Heart left ventricle (tissue), 16 donors: ENCODE measurements around the gene XYLT2. TPM values are rescaled to one million over a fixed set of nuclear protein-coding genes. Genes with fewer than 3 reads are reported as not detected.

ENCODE experiments used
- ATAC-seq, 4 donors: fragments of 200-7000 bp; cut with Tn5 transposase; one replicate each; pipeline ENCODE4 v1.9.1; 2020 to 2022; ENCODE audit warnings: moderate library complexity in 4 of 4, mild to moderate bottlenecking in 3 of 4, moderate number of reproducible peaks in 1 of 4
- DNase-seq, 5 donors: peaks; one replicate each; pipeline ENCODE4 v3.0.0-alpha.2; 2020
- H3K27ac ChIP-seq, 12 donors: fragments of 200-600 bp; sonication (generic) in 4 of 12; one replicate each; pipeline versions ENCODE4 v1.5.0 to v1.8.0; 2016 to 2022; ENCODE audit warnings: mild to moderate bottlenecking in 2 of 12
- H3K27me3 ChIP-seq, 9 donors: fragments of 200-600 bp; sonication (generic) in 2 of 9; one replicate each; pipeline versions ENCODE4 v1.5.1 to v1.8.0; 2016 to 2022; ENCODE audit warnings: mild to moderate bottlenecking in 3 of 9
- H3K36me3 ChIP-seq, 9 donors: fragments of 200-600 bp; sonication (generic) in 2 of 9; one replicate each; pipeline versions ENCODE4 v1.5.0 to v1.8.0; 2018 to 2022; ENCODE audit warnings: mild to moderate bottlenecking in 2 of 9
- H3K4me1 ChIP-seq, 12 donors: fragments of 200-600 bp; sonication (generic) in 4 of 12; one replicate each; pipeline versions ENCODE4 v1.5.0 to v1.8.0; 2016 to 2022; ENCODE audit warnings: mild to moderate bottlenecking in 3 of 12
- H3K4me3 ChIP-seq, 12 donors: fragments of 200-600 bp; sonication (generic) in 4 of 12; one replicate each; pipeline versions ENCODE4 v1.5.0 to v1.8.0; 2017 to 2022; ENCODE audit warnings: mild to moderate bottlenecking in 9 of 12, moderate library complexity in 4 of 12
- H3K9me3 ChIP-seq, 12 donors: fragments of 200-600 bp; sonication (generic) in 4 of 12; one replicate each; pipeline versions ENCODE4 v1.5.0 to v1.8.0; 2016 to 2022; ENCODE audit warnings: mild to moderate bottlenecking in 1 of 12
- POLR2A ChIP-seq, 2 donors: fragments of 450-650 bp; IDR thresholded peaks; one replicate each; pipeline ENCODE4 v1.6.1; 2017; ENCODE audit warnings: antibody characterized with exemption in 2 of 2, mild to moderate bottlenecking in 2 of 2, moderate library complexity in 2 of 2
- WGBS, 4 donors: extraction: QIAGEN DNeasy Blood & Tissue Kit in 2 of 4; methylation state at CpG; one replicate each; pipeline versions ENCODE4 v1.1.5 to v1.1.7; 2013 to 2018; 5-methylcytosine and 5-hydroxymethylcytosine counted together
- intact Hi-C, 10 donors: fragments of 100-400 bp; cut with DNase I; formaldehyde crosslinking; loops; one replicate each; pipeline versions ENCODE4 v1.11.1 to v1.14.2; 2022
- polyA plus RNA-seq, 2 donors: library from polyadenylated mRNA; stranded (reverse); fragments of 200-250 nt; gene quantifications; one replicate each; pipeline ENCODE4 v1.2.3, GENCODE V29; 2013
- total RNA-seq, 9 donors: library from RNA; depleted of rRNA in 2 of 9; stranded (reverse); fragments of >200 nt in 2 of 9; fragmentation: NEBNext Ultra II Directional in 3 of 9; extraction: Animal tissue kit (Norgen Biotek cat#: 25700) in 3 of 9; gene quantifications; one replicate each; pipeline versions ENCODE4 v1.1.0 to v1.2.4, GENCODE V29; 2016 to 2023
- TF ChIP-seq, protein P1 (sequence below), 12 donors: fragments of 200-600 bp; sonication (generic) in 4 of 12; IDR thresholded peaks; one replicate each; pipeline versions ENCODE4 v1.5.0 to v1.8.0; 2018 to 2022; ENCODE audit warnings: antibody characterized with exemption in 12 of 12, mild to moderate bottlenecking in 5 of 12
- donor health status: ischemic (EF 13 %, LVEDD 7.1; RV severe dilation, severe dysfunction).
- donor health status: healthy with polysubstance abuse.
- donor health status: DM: no; HTN: yes; CAD: no.
- donor health status: DM: no; HTN: no; CAD: no.
- donor health status: ischemic (EF 25% LVEDD 6.9; RV normal size, moderate dysfunction).
- donor health status: ischemic (EF 25% LVEDD 5.7; RV mildly dilated, moderate dysfunction).
- donor health status: healthy.
- donor health status: DM: yes; HTN: yes; CAD: no.
- donor health status: ischemic (EF 35%, LVEDD 5.7; RV mildly dilated, moderate dysfunction).
- donor health status: nonischemic (EF 11% LVEDD 7.7; RV severe dilation, severe dysfunction).
- donor health status: DM: yes; HTN: yes; CAD: no.
- donor health status: PGD.
- donor health status: ischemic (EF 29% LVEDD 5.4; RV normal size, mild dysfunction).
- donor health status: nonischemic (EF 23%, LVEDD 6.1; RV moderate dilation, normal function).

Gene XYLT2
- total and polyA plus RNA-seq, 11 donors = 9.5 to 19.2 (median 13.3) TPM

DNA sequence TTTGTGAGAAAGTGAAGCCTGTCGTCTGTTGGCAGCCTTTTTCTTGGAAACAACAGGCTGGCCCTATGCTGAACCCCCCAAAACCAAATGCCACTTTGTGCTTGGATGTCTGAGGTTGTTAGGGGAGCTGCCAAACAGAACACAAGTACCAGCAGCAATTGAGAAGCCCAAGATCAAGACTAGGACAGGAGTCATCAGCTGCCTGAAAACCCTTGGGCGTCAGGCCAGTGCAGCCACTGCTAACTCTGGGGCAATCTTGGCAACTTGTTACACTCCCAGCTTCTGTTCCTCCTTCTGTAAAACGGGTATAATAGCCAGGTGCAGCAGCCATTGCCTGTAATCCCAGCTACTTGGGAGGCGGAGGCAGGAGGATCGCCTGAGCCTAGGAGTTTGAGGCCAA, 60.7 kb downstream of the XYLT2 start:
- intact Hi-C loops = no loop called here
- ATAC-seq (no peak), DNase-seq (no peak)
- H3K27me3 ChIP-seq = peaks cover 0 to 6% (median 0%) of the 10 kb centered on the region in 9 donors
- no peak overlapping the region for H3K27ac ChIP-seq
- H3K9me3 ChIP-seq = no peaks in the 10 kb centered on the region
- no peaks in the 10 kb centered on the region for H3K4me1 ChIP-seq
- H3K4me3 ChIP-seq = no peak overlapping the region
- no peaks in the 10 kb centered on the region for H3K36me3 ChIP-seq
- WGBS, 4 donors = 71 to 80% (median 78%) methylated on average over 5 of the region's 5 CpGs
- TF ChIP-seq, protein P1, sequence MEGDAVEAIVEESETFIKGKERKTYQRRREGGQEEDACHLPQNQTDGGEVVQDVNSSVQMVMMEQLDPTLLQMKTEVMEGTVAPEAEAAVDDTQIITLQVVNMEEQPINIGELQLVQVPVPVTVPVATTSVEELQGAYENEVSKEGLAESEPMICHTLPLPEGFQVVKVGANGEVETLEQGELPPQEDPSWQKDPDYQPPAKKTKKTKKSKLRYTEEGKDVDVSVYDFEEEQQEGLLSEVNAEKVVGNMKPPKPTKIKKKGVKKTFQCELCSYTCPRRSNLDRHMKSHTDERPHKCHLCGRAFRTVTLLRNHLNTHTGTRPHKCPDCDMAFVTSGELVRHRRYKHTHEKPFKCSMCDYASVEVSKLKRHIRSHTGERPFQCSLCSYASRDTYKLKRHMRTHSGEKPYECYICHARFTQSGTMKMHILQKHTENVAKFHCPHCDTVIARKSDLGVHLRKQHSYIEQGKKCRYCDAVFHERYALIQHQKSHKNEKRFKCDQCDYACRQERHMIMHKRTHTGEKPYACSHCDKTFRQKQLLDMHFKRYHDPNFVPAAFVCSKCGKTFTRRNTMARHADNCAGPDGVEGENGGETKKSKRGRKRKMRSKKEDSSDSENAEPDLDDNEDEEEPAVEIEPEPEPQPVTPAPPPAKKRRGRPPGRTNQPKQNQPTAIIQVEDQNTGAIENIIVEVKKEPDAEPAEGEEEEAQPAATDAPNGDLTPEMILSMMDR (IDR thresholded peaks at IDR 0.05) = no peak
- TF ChIP-seq POLR2A (IDR thresholded peaks at IDR 0.05) = no peak

GRCh38 chr17:50407921-50408320, 62.0 kb downstream of the XYLT2 start:
- H3K4me3 ChIP-seq = no peak overlapping the region
- DNase-seq (no peak), ATAC-seq (no peak)
- H3K36me3 ChIP-seq = no peaks in the 10 kb centered on the region
- peaks cover 0 to 6% (median 0%) of the 10 kb centered on the region in 9 donors for H3K27me3 ChIP-seq
- H3K4me1 ChIP-seq = no peaks in the 10 kb centered on the region
- H3K9me3 ChIP-seq = no peaks in the 10 kb centered on the region
- intact Hi-C loops = no loop called here
- no peak for TF ChIP-seq POLR2A (IDR thresholded peaks at IDR 0.05)
- TF ChIP-seq, protein P1 (IDR thresholded peaks at IDR 0.05) = no peak
- H3K27ac ChIP-seq = no peak overlapping the region
- WGBS, 4 donors = 66 to 86% (median 78%) methylated on average over 4 of the region's 4 CpGs

Other genes starting within 250 kb of the XYLT2 start
- 1 to 10 TPM in 7 of 9 donors, under 1 TPM in 2; 0.44 to 3.9 (median 1.2) TPM for gene SAMD14, start 216.0 kb upstream of the XYLT2 start, total RNA-seq
- 1 to 10 TPM in 1 of 2 donors, under 1 TPM in 1; 0.72 to 2.8 TPM for gene SAMD14, start 216.0 kb upstream of the XYLT2 start, polyA plus RNA-seq
- 10 to 100 TPM; 17.0 to 55.9 (median 31.3) TPM for gene PPP1R9B, start 195.4 kb upstream of the XYLT2 start, total RNA-seq
- gene PPP1R9B, start 195.4 kb upstream of the XYLT2 start, polyA plus RNA-seq = 10 to 100 TPM; 30.4 to 33.4 TPM
- gene SGCA, start 180.1 kb upstream of the XYLT2 start, total RNA-seq = 100 to 1,000 TPM; 110 to 224 (median 151) TPM
- gene SGCA, start 180.1 kb upstream of the XYLT2 start, polyA plus RNA-seq = 100 to 1,000 TPM in 1 of 2 donors, 10 to 100 TPM in 1; 96.5 to 225 TPM
- gene COL1A1, start 144.5 kb upstream of the XYLT2 start, total RNA-seq = 100 to 1,000 TPM in 3 of 9 donors, 10 to 100 TPM in 6; 10.2 to 897 (median 55.4) TPM
- gene COL1A1, start 144.5 kb upstream of the XYLT2 start, polyA plus RNA-seq = 100 to 1,000 TPM in 1 of 2 donors, 10 to 100 TPM in 1; 17.2 to 109 TPM
- not detected for gene TMEM92, start 71.7 kb upstream of the XYLT2 start, total RNA-seq
- gene TMEM92, start 71.7 kb upstream of the XYLT2 start, polyA plus RNA-seq = under 1 TPM in 1 of 2 donors, not detected in 1; 0.11 TPM
- 10 to 100 TPM; 52.9 to 91.6 (median 65.3) TPM for gene MRPL27, start 27.1 kb downstream of the XYLT2 start, total RNA-seq
- 100 to 1,000 TPM; 190 to 243 TPM for gene MRPL27, start 27.1 kb downstream of the XYLT2 start, polyA plus RNA-seq
- 1 to 10 TPM in 1 of 9 donors, under 1 TPM in 2, not detected in 6; 0.70 to 3.4 (median 0.75) TPM for gene EME1, start 27.1 kb downstream of the XYLT2 start, total RNA-seq
- gene EME1, start 27.1 kb downstream of the XYLT2 start, polyA plus RNA-seq = under 1 TPM; 0.22 to 0.72 TPM
- gene LRRC59, start 51.4 kb downstream of the XYLT2 start, total RNA-seq = 10 to 100 TPM; 19.6 to 50.9 (median 28.6) TPM
- gene LRRC59, start 51.4 kb downstream of the XYLT2 start, polyA plus RNA-seq = 100 to 1,000 TPM in 1 of 2 donors, 10 to 100 TPM in 1; 13.7 to 150 TPM
- 10 to 100 TPM in 8 of 9 donors, 1 to 10 TPM in 1; 7.3 to 31.6 (median 17.4) TPM for gene ACSF2, start 80.1 kb downstream of the XYLT2 start, total RNA-seq
- 10 to 100 TPM in 1 of 2 donors, 1 to 10 TPM in 1; 6.5 to 20.0 TPM for gene ACSF2, start 80.1 kb downstream of the XYLT2 start, polyA plus RNA-seq
- under 1 TPM in 2 of 9 donors, not detected in 7; 0.15 to 0.27 TPM for gene CHAD, start 122.8 kb downstream of the XYLT2 start, total RNA-seq
- gene CHAD, start 122.8 kb downstream of the XYLT2 start, polyA plus RNA-seq = under 1 TPM in 1 of 2 donors, not detected in 1; 0.15 TPM
- gene RSAD1, start 132.7 kb downstream of the XYLT2 start, total RNA-seq = 10 to 100 TPM; 30.9 to 50.0 (median 42.8) TPM
- gene RSAD1, start 132.7 kb downstream of the XYLT2 start, polyA plus RNA-seq = 10 to 100 TPM; 36.2 to 43.7 TPM
- 1 to 10 TPM in 2 of 9 donors, under 1 TPM in 6, not detected in 1; 0.42 to 2.4 (median 0.83) TPM for gene MYCBPAP, start 162.3 kb downstream of the XYLT2 start, total RNA-seq
- under 1 TPM; 0.29 to 0.46 TPM for gene MYCBPAP, start 162.3 kb downstream of the XYLT2 start, polyA plus RNA-seq
- gene EPN3, start 186.6 kb downstream of the XYLT2 start, total RNA-seq = 10 to 100 TPM in 6 of 9 donors, 1 to 10 TPM in 3; 8.9 to 29.5 (median 12.6) TPM
- gene EPN3, start 186.6 kb downstream of the XYLT2 start, polyA plus RNA-seq = 10 to 100 TPM in 1 of 2 donors, 1 to 10 TPM in 1; 9.0 to 22.1 TPM
- 10 to 100 TPM; 21.6 to 83.0 (median 67.1) TPM for gene SPATA20, start 201.0 kb downstream of the XYLT2 start, total RNA-seq
- gene SPATA20, start 201.0 kb downstream of the XYLT2 start, polyA plus RNA-seq = 10 to 100 TPM; 13.8 to 52.3 TPM
- gene CACNA1G, start 214.6 kb downstream of the XYLT2 start, total RNA-seq = under 1 TPM in 8 of 9 donors, not detected in 1; 0.02 to 0.48 (median 0.14) TPM
- gene CACNA1G, start 214.6 kb downstream of the XYLT2 start, polyA plus RNA-seq = under 1 TPM; 0.04 to 0.11 TPM